ENCODE measurements around the gene SYNGR3. TPM values are rescaled to one million over a fixed set of nuclear protein-coding genes. Genes with fewer than 3 reads are reported as not detected.

SYNGR3 gene
- total and polyA plus RNA-seq, 2 of the 13 experiments (the other 11 are each of a cell fraction or from before 2014, with no cell fraction given) = 0.97 to 5.7 TPM

- TF ChIP-seq ZFP91 (CRISPR knock-in tag; IDR thresholded peaks at IDR 0.05; ENCODE audit: borderline replicate concordance) (peak; percentile 55; the same call in 1 of the 2 replicates), ZNF484 (CRISPR knock-in tag; IDR thresholded peaks at IDR 0.05; ENCODE audit: borderline replicate concordance, low read depth) (no peak), KAT2B (IDR thresholded peaks at IDR 0.05; ENCODE audit: borderline replicate concordance, low read depth, low read length) (no peak), LCORL (IDR thresholded peaks at IDR 0.05) (no peak), LCORL (CRISPR knock-in tag; IDR thresholded peaks at IDR 0.05) (peak; percentile 86; the same call in 1 of the 2 replicates), ARNTL (CRISPR knock-in tag; IDR thresholded peaks at IDR 0.05) (0 out of 2 replicates have a peak, but pooled peaks have one; percentile 29), ZNF597 (CRISPR knock-in tag; IDR thresholded peaks at IDR 0.05) (no peak), GABPA (IDR thresholded peaks at IDR 0.05; ENCODE audit: low read depth, low read length) (no peak), GABPA (CRISPR knock-in tag; IDR thresholded peaks at IDR 0.05; ENCODE audit: low read depth) (peak; percentile 60), ETV5 (CRISPR knock-in tag; IDR thresholded peaks at IDR 0.05; ENCODE audit: borderline replicate concordance) (peak; percentile 66; the same call in 1 of the 2 replicates), ZNF44 (CRISPR knock-in tag; IDR thresholded peaks at IDR 0.05) (no peak), TBP (CRISPR knock-in tag; IDR thresholded peaks at IDR 0.05) (no peak), ZNF333 (CRISPR knock-in tag; IDR thresholded peaks at IDR 0.05; ENCODE audit: borderline replicate concordance) (peak; percentile 71; the same call in 1 of the 2 replicates), SP4 (CRISPR knock-in tag; IDR thresholded peaks at IDR 0.05) (peak; percentile 96), ZIK1 (CRISPR knock-in tag; IDR thresholded peaks at IDR 0.05; ENCODE audit: borderline replicate concordance, low read depth) (no peak), ATF7-NPFF (CRISPR knock-in tag; IDR thresholded peaks at IDR 0.05; ENCODE audit: low read depth) (no peak), POLR2AphosphoS2 (IDR thresholded peaks at IDR 0.05; ENCODE audit: low read depth, low read length) (no peak), ZNF557 (CRISPR knock-in tag; IDR thresholded peaks at IDR 0.05) (no peak), CREB1 (IDR thresholded peaks at IDR 0.05) (no peak), CREB1 (CRISPR knock-in tag; IDR thresholded peaks at IDR 0.05) (no peak), NFIB (CRISPR knock-in tag; IDR thresholded peaks at IDR 0.05; ENCODE audit: borderline replicate concordance) (no peak), ZNF619 (CRISPR knock-in tag; IDR thresholded peaks at IDR 0.05) (no peak)
- TF ChIP-seq, protein P1, sequence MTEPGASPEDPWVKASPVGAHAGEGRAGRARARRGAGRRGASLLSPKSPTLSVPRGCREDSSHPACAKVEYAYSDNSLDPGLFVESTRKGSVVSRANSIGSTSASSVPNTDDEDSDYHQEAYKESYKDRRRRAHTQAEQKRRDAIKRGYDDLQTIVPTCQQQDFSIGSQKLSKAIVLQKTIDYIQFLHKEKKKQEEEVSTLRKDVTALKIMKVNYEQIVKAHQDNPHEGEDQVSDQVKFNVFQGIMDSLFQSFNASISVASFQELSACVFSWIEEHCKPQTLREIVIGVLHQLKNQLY (CRISPR knock-in tag; IDR thresholded peaks at IDR 0.05) = 0 out of 2 replicates have a peak, but pooled peaks have one; percentile 25
- TF ChIP-seq, protein P2, sequence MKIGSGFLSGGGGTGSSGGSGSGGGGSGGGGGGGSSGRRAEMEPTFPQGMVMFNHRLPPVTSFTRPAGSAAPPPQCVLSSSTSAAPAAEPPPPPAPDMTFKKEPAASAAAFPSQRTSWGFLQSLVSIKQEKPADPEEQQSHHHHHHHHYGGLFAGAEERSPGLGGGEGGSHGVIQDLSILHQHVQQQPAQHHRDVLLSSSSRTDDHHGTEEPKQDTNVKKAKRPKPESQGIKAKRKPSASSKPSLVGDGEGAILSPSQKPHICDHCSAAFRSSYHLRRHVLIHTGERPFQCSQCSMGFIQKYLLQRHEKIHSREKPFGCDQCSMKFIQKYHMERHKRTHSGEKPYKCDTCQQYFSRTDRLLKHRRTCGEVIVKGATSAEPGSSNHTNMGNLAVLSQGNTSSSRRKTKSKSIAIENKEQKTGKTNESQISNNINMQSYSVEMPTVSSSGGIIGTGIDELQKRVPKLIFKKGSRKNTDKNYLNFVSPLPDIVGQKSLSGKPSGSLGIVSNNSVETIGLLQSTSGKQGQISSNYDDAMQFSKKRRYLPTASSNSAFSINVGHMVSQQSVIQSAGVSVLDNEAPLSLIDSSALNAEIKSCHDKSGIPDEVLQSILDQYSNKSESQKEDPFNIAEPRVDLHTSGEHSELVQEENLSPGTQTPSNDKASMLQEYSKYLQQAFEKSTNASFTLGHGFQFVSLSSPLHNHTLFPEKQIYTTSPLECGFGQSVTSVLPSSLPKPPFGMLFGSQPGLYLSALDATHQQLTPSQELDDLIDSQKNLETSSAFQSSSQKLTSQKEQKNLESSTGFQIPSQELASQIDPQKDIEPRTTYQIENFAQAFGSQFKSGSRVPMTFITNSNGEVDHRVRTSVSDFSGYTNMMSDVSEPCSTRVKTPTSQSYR (CRISPR knock-in tag; IDR thresholded peaks at IDR 0.05; ENCODE audit: borderline replicate concordance) = no peak
Observed at GRCh38 chr16:2023092-2024031, 33.6 kb downstream of the SYNGR3 start (continued).

Data from HepG2 (cell line).